Tibial nerve (tissue), 3 donors: ENCODE measurements around the gene MYF6.

Experiments used
- CTCF ChIP-seq, 5 experiments: fragments of 200-600 bp in 3 of 5; fragments of 450-650 bp in 2 of 5; sonication (generic) in 3 of 5; IDR thresholded peaks; one replicate each; pipeline ENCODE4 v1.5.1; 2016 to 2019; ENCODE audit warnings: antibody characterized with exemption in 5 of 5, mild to moderate bottlenecking in 3 of 5, moderate library complexity in 2 of 5
- POLR2A ChIP-seq, 2 donors: fragments of 450-650 bp; IDR thresholded peaks; one replicate each; pipeline ENCODE4 v1.6.1; 2017; ENCODE audit warnings: antibody characterized with exemption in 2 of 2, mild to moderate bottlenecking in 2 of 2, moderate library complexity in 2 of 2

- no peak for TF ChIP-seq CTCF (IDR thresholded peaks at IDR 0.05)
- TF ChIP-seq POLR2A (IDR thresholded peaks at IDR 0.05) = no peak
These were observed 4.4 kb downstream of the MYF6 start for GRCh38 chr12:80711866-80712265.
